ENCODE data around the gene DNM3. TPM values are rescaled to one million over a fixed set of nuclear protein-coding genes. Genes with fewer than 3 reads are reported as not detected.
"Not testable (repeated sequence)": the region's sequence is repeated elsewhere in the genome, so short reads cannot be mapped to it uniquely, and the experiment has no call there.

DNM3 gene
- total RNA-seq, 1 donor = 2.0 TPM

DNA sequence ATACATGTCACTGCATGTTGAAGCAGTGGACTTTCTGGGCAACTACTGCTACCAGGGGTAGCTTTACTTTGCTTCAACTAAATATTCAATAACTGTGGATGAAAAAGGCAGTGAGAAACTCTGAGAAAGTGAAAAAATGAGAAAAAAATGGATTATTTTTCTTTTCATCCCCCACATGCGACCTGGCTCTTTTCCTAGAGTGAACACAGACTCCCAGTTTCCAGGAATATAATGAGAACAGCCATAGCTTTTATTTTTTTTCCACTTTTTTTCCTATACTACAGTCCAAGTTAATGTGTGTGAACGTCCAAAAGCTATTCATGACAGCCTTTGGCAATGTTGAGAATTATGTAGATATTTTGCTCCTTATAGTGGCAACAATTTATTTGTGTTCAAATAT, 230.4 kb downstream of the DNM3 start:
- DNase-seq (ENCODE audit: low read depth) = no peak
- TF ChIP-seq, protein P1, sequence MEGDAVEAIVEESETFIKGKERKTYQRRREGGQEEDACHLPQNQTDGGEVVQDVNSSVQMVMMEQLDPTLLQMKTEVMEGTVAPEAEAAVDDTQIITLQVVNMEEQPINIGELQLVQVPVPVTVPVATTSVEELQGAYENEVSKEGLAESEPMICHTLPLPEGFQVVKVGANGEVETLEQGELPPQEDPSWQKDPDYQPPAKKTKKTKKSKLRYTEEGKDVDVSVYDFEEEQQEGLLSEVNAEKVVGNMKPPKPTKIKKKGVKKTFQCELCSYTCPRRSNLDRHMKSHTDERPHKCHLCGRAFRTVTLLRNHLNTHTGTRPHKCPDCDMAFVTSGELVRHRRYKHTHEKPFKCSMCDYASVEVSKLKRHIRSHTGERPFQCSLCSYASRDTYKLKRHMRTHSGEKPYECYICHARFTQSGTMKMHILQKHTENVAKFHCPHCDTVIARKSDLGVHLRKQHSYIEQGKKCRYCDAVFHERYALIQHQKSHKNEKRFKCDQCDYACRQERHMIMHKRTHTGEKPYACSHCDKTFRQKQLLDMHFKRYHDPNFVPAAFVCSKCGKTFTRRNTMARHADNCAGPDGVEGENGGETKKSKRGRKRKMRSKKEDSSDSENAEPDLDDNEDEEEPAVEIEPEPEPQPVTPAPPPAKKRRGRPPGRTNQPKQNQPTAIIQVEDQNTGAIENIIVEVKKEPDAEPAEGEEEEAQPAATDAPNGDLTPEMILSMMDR (IDR thresholded peaks at IDR 0.05; ENCODE audit: insufficient read depth, low read length) = no peak
- no peak overlapping the region for H3K4me3 ChIP-seq (ENCODE audit: low read depth, low read length)

DNA sequence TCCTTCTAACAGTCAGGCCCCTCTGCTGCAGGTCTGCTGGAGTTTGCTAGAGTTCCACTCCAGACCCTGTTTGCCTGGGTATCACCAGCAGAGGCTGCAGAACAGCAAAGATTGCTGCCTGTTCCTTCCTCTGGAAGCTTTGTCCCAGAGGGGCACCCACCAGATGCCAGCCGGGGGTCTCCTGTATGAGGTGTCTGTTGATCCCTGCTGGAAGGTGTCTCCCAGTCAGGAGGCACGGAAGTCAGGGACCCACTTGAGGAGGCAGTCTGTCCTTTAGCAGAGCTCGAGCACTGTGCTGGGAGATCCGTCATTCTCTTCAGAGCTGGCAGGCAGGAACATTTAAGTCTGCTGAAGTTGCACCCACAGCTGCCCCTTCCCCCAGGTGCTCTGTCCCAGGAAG, 238.6 kb downstream of the DNM3 start:
- H3K4me3 ChIP-seq (ENCODE audit: low read depth, low read length); DNase-seq (ENCODE audit: low read depth): not testable (repeated sequence)

DNA sequence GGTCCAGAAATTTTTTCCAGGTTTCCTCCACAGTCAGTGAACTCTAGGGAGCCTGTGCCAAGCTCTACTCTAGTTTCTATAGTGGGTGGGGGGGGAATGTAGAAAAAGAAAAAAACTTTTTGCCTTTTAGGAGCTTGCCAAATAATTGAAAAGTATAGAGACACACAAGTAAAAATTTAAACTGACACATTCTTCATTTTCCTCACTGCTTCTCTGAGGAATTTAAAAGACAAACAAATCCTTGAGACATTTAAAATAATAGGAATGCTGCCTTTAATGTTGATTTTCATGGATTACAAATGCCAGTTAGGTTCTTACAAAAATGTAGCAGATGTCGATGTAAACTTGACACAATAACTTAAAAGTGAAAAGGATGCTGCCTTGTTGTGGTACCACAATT, 241.9 kb downstream of the DNM3 start:
- no peak overlapping the region for H3K4me3 ChIP-seq (ENCODE audit: low read depth, low read length)
- no peak for DNase-seq (ENCODE audit: low read depth)
- TF ChIP-seq, protein P1 (IDR thresholded peaks at IDR 0.05; ENCODE audit: insufficient read depth, low read length) = no peak

DNA sequence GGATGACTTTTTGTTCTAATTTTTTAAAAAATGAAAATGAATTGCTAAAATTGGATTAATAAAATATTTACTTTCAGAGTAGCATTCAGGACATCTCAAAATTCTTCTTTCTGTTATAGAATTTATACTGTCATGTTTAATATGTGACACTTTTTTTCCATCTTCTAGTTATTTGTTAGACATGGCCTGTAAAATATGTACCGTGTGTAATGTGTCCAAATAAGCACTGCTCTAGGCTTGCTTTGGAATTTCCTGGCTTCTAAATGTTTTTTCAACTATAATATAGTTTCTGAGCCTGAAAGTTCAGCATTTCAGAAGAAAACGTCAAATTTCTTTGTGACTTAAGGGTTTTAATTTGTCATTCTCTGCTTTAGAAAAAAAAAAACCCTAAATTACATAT, 243.6 kb downstream of the DNM3 start:
- DNase-seq (ENCODE audit: low read depth) = no peak
- TF ChIP-seq, protein P1 (IDR thresholded peaks at IDR 0.05; ENCODE audit: insufficient read depth, low read length) = no peak
- H3K4me3 ChIP-seq (ENCODE audit: low read depth, low read length) = no peak overlapping the region

DNA sequence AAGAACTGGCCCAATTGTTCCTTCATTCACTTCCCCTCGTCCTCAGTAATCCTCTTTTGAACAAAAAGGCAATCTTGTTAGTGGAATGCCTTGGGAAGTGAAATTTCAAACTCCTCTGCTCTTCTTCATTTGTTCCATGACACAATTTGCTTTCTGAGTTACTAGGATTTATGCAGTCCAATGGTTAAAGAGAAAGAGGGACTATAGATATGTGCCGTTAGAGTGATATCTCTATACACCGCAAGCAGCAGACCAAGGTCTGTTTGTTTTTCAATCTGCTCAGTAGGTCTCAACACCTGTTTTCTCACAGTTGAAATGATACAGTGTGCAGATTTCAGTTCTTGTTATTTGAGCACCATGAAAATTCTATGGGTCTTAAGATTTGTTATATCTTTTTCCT, 244.0 kb downstream of the DNM3 start:
- TF ChIP-seq, protein P1 (IDR thresholded peaks at IDR 0.05; ENCODE audit: insufficient read depth, low read length) = no peak
- DNase-seq (ENCODE audit: low read depth) = no peak
- H3K4me3 ChIP-seq (ENCODE audit: low read depth, low read length) = no peak overlapping the region

DNA sequence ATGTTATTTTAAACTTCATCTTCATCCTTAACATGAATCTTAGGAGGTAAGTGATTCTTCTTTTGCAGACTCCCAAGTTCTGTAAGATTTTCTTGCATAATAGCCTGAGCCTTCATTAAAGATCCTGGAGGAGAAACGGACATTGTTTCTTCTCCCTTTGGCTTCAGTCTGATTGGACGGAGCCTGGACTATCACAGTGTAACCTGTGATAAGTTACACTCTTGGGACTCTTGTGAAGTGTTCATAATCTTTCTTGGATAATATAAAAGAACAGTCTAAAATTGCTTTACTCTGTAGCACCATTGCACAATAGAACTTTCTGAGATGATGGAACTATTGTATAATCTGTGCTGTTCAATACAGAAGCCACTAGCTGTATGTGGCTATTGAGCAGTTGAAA, 244.8 kb downstream of the DNM3 start:
- no peak overlapping the region for H3K4me3 ChIP-seq (ENCODE audit: low read depth, low read length)
- DNase-seq (ENCODE audit: low read depth) = peak; percentile 20
- TF ChIP-seq, protein P1 (IDR thresholded peaks at IDR 0.05; ENCODE audit: insufficient read depth, low read length) = no peak

DNA sequence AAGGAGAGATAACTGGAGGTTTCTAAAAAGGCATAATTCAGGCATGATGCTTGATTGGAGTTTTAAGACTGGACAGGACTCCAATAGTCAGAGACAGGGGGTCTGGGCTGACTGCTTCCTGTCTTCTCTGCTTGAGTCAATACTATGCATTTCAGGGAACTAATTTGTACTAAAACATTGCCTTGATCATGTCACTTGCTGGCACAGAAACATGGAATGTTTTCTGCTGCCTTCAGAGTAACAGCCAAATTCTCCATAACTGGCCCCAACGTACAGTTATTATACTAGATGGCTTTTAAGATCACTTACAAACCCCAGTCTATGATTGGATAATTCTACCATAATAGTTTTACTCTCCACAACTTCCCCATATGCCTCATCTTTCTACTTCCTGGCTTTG, 247.0 kb downstream of the DNM3 start:
- TF ChIP-seq, protein P1 (IDR thresholded peaks at IDR 0.05; ENCODE audit: insufficient read depth, low read length) = no peak
- DNase-seq (ENCODE audit: low read depth) = no peak
- H3K4me3 ChIP-seq (ENCODE audit: low read depth, low read length) = no peak overlapping the region
